Stimulated activated CD8-positive, alpha-beta memory T cell treated with anti-CD3 and anti-CD28 coated beads, Interleukin-7, amount 100 ng/mL, for 48 hours (primary cell): ENCODE measurements around the gene LCE1C.

Source experiments
- DNase-seq, 2 donors: peaks; one replicate each; pipeline ENCODE4 v3.0.0-alpha.2; 2020; ENCODE audit warnings: low read depth in 1 of 2; ENCODE audit errors: extremely low read depth in 1 of 2

The LCE1C gene

DNA sequence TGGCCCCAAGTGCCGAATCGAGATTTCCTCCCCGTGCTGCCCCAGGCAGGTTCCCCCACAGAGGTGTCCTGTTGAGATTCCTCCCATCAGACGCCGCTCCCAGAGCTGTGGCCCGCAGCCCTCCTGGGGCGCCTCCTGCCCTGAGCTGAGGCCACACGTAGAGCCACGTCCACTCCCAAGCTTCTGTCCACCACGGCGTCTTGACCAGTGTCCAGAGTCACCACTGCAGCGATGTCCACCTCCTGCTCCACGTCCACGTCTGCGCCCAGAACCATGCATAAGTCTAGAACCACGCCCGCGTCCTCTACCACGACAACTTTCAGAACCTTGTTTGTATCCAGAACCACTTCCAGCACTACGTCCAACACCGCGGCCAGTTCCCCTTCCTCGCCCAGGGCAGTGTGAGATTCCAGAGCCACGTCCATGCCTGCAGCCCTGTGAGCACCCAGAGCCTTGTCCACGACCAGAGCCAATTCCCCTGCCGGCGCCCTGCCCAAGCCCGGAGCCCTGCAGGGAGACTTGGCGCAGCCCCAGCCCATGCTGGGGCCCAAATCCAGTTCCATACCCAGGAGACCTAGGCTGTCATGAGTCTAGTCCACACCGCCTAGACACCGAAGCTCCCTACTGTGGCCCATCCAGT is 45.8 kb downstream of the LCE1C start:
- DNase-seq: no peak

- no peak for DNase-seq
Observed at GRCh38 chr1:152759453-152760173, 46.8 kb downstream of the LCE1C start.

DNA sequence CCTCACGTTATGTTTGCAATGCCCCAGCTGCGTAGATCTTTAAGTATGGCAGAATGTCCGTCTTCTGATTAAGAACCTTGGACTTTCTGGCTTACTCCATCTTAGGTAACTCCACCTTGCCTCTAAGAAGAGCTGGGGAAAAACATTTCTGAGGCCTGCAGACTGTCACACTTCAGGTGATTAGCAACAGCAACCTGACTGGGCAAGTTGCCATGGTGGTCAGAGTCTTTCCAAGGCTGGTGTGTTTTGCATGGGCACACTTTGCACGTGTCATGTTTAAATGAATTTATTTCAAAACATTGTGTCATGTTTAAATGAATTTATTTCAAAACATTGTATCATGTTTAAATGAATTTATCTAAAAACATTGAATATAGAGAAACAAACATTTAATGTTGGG is 47.8 kb downstream of the LCE1C start:
- no peak for DNase-seq

DNA sequence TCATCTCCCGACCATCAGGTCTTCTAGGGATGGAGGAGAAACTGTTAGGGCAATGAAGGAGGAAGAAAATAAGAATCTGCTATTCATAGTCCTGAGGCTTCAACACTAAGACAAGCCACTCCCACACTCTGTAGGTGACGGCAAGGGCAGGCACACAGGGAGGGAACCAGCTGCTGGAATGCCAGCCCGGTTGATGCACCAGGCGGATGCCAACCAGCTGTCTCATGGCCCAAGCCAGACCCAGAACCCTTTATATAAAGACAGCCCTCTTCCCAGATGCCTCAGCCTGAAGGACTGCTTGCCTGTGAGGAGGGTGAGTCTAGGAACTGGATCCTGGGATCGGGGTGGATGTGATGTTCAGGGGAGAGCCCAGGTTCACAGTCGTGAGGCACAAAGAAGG is 48.7 kb downstream of the LCE1C start, which contains the start of gene KPRP:
Gene KPRP, plus strand, starts transcription at position 279 of the 400 bp plus-strand sequence. CDS start 1,564 bp downstream, outside the sequence.
- no peak for DNase-seq

DNA sequence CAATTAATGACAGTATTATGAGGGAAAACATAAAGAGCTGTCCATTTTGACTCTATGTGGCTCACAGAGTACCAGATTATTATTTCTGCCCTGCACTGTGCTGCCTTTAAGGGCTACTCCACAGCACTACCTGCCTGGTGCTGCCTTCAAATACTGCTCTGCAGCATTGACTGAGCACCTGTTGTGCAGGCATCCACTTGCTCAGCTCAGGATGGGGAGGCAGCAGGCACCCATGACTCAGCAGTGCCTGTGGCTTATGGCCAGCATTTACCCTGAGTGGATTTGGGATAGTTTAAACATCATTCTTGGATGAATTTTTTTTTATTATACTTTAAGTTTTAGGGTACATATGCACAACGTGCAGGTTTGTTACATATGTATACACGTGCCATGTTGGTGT is 49.6 kb downstream of the LCE1C start:
- DNase-seq: no peak
